Measurements from ENCODE around the gene CYB561D2.
A peak's percentile ranks its signal among the peaks of the same experiment; 100 is the strongest.

Gene CYB561D2

DNA sequence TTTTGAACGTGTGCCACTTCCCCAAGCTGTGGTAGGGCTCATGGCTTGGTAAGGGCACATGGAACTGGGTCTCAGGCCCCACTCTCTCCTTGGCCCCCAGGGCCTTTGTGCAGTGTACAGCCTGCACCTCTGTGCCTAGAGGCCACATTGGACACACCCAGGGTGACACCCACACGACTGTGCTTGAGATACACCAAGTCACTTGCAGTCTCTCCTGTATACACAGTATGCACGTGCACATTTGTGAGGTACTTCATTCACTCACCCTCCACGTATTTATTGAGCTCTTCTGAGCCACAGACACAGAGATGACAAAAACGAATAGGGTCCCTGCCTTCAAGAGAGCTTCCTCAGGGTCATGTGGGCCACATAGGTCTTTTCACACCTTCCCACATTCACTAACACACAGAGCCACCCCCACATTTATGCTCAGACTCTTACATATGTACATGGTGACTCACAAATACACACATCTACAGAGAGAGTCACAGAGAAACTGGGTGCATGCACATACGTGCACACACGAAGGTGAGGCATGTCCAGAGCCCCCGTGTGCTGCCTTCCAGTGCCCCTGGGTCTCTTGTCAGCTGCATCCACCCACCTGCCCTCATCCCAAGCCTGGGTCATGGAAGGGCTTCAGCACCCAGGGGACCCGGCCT lies 18.5 kb downstream of the CYB561D2 start:
- no peak for DNase-seq

DNA sequence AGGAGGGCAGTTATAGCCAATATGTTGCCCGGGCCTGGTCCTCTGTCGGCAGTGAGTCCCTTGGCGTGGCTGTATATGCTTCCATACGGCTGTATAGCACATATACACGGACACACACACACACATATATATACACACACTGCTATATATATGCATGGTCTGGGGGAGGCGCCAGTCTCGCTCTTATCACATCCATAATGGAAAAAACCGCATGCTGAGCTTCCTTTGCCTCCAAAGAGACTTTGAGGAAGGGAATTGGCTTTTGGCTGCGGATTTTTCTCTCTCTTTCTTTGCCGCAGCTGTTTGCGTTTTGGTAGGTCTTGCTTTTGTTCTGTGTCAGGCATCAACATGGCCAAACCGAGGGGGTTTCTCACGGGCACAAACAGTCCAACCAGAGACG lies 19.9 kb downstream of the CYB561D2 start:
- no peak for DNase-seq

DNA sequence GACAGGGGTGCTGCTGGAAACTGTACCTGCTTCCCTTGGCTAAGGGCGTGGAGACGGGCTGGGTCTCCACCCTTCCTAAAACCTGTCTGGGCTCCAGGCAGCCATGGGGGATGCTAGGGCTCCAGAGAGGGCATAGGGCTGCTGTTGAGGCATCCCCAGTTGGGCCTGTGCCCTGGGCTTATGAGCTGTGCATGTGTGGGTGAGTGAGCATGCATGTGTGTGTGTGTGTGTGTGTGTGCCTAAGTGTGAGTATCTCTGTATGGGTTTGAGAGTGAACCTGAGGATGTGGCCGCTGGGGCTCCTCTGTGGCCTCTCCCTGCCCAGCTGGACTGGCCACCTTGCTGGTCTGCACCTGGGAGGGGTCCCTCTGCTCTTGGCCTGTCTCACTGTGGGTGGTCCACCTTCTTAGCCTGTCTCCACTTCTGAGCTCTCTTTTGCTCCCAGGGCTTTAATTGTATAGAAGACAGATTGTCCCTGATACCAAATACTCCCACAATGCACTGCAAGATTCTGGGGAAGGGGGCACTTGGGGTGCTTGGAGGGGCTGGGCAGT lies 20.5 kb downstream of the CYB561D2 start:
- DNase-seq, result no peak

- no peak for DNase-seq
Observed at GRCh38 chr3:50372349-50372748, 21.7 kb downstream of the CYB561D2 start.

GRCh38 chr3:50373146-50374051 lies 22.7 kb downstream of the CYB561D2 start:
- DNase-seq, result no peak

GRCh38 chr3:50374363-50375257 lies 23.9 kb downstream of the CYB561D2 start:
- DNase-seq, result no peak

DNA sequence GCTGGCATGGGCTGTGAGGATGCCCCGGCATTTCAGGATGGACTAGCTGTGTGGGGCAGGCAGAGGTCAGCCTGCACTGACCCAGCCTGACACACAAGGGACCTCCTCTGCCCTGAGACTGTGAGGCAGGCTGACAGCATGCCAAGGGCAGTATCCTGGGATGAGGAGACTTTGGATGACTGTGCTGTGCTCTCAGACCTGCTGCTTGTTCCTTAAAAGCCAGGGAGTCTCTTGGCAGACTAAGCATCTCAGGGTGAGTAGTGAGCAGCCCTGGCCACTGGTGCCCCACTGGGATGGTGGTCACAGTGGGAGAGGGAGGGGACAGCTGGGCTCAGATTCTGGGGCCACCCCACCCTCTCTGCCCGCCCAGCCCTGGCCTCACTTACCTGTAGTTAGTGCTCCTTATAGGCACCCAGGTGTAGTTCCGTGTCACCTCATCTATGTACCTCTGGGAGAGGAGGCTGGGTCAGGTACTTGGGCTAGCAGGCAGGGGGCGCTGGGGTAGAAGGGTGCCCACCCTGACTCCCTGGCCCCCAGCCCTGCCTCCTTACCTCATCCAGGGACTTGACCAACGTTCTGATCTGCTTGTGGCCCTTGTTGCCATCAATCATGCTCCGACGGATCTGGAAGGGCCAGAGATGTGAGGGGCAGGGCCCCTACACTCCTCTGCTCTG lies 24.7 kb downstream of the CYB561D2 start:
- peak; percentile 2 for DNase-seq

DNA sequence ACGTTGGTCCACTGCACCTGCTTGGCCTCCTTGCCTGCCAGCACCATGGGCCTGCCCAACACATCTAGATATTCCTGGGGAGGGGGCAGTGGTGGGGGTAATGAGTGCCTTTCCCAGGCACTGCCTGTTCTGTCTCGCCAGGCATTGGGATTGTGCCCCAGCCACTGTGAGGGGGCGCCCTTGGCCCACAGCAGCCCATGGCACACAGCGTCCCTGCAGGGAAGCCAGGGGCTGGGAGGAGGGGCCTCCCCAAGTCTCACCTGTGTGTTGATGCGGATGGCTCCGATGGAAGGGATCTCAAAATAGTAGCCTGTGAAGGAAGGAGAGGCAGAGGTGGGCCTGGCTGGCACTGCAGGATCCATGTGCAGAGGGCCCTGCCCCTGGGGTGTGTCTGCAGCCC lies 27.4 kb downstream of the CYB561D2 start:
- no peak for DNase-seq

DNA sequence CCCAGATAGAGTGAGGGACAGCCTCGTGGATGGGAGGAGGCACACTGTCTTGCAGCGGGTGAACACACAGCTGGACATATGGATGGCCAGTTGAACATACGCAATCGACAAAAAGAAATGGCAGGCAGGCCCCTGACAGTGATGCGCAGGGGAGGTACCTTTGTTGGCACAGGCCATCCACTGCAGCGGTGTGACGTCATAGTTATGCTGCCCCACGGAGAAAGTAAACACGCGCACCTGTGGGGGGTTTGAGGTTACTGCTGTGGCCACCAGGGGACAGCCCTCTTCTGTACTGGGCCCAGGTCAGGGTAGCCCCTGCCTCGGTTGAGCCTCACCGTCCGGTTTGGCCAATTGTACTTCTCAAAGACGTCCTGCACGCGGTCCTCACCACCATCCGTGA lies 28.1 kb downstream of the CYB561D2 start:
- DNase-seq, result no peak

DNA sequence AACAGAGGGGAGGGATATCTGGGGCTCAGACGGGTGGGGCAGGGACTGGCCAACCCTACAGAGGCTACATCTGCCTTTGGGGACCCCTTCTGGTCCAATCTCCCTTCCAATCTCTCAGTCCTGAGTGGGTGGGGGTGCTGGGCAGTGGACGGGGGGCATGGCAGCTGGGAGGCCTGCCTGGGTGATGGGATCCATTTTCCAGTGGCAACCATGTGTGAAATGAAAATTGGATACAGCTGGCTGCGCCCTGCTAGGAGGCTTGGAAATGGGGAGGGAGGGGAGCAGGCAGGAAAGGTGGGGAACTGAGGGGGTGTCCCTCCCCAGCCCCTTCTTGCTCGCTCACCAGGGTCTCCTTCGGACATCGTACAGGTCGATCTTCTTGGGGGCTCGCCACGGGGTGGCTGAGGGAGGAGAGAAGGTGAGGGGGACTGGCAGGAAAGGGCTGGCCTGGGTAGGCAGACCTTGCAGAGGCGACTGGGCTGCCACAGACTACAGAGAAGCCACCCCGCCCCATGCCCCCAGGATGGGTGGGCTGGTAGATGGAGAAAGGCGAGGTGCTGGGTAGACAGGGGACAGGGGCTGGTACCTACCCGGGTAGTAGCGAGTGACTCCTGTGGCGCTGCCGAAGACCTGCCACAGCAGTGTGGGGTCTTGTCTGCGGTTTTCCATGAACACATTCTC lies 29.9 kb downstream of the CYB561D2 start:
- DNase-seq, result no peak

DNA sequence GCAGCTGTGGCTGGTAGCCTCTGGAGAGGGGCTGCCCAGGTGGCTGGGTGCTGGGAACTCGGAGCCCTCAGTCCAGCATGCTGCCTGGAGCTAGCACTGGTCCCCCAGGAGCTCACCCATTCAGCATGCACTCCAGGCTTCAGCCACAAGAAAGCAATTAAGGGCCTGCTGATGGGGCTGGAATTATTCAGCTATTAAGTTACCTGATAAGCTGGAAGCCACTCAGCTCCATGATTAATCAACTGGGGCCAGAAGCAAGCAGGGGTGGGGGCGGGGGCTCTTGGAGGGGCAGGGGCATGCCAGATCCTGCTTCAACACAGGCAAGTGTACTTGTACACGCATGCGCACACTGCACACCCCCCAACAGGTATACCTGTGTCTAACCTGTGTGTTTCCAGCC lies 30.7 kb downstream of the CYB561D2 start:
- DNase-seq, result no peak

GRCh38 chr3:50382722-50383121 lies 32.1 kb downstream of the CYB561D2 start:
- DNase-seq, result no peak

- DNase-seq, result no peak
Observed at GRCh38 chr3:50383750-50384149, 33.1 kb downstream of the CYB561D2 start.

- DNase-seq, result no peak
Observed at GRCh38 chr3:50385754-50386153, 35.1 kb downstream of the CYB561D2 start.

GRCh38 chr3:50388016-50388719 lies 37.5 kb downstream of the CYB561D2 start:
- DNase-seq, result no peak

- DNase-seq, result no peak
Observed at GRCh38 chr3:50388720-50389413, 38.2 kb downstream of the CYB561D2 start.

GRCh38 chr3:50389414-50389767 lies 38.7 kb downstream of the CYB561D2 start:
- DNase-seq, result no peak

- no peak for DNase-seq
Observed at GRCh38 chr3:50390508-50391224, 40.0 kb downstream of the CYB561D2 start.

DNA sequence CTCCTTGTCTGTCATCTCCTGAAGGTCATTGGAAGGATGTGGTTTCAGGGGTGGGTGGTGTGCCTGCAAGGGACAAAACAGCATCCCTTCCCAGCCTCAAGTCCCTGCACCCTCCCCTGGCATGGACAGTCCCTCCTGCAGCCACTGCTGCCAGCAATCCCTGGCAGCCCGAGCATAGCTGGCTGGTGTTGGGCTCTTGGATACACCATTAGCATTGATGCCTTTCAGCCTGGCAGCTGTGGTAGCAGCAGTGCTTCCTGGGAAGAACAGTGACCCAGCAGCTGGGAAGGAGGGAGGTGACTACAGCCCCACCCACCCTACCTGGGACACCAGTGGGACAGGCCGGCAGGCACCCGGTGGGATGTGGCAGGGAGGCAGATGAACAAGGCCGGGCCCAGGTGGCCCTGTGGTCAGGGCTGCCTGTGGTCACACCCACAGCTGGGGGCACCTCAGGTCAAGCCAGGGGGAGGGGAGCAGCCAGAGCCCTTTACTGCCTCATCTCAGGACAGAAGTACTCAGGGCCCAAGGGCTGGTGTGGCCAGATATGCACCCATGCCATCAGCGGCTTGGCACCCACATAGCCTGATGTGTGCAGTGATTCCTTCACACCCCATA lies 41.5 kb downstream of the CYB561D2 start:
- DNase-seq, result no peak
